ELR (cell line): ENCODE data around the gene AGAP1.

Experiments used
- DNase-seq: peaks from one replicate; pipeline ENCODE4 v3.0.0-alpha.2; 2015; ENCODE audit warnings: low read depth

AGAP1 gene

GRCh38 chr2:236171181-236171679, 677.4 kb downstream of the AGAP1 start:
- DNase-seq: no peak

GRCh38 chr2:236171680-236172254, 677.9 kb downstream of the AGAP1 start:
- no peak for DNase-seq

GRCh38 chr2:236172255-236173035, 678.6 kb downstream of the AGAP1 start:
- no peak for DNase-seq

GRCh38 chr2:236173036-236173728, 679.3 kb downstream of the AGAP1 start:
- DNase-seq: no peak

GRCh38 chr2:236173729-236174607, 680.1 kb downstream of the AGAP1 start:
- DNase-seq: no peak

- DNase-seq: peak; percentile 48
These were observed 681.8 kb downstream of the AGAP1 start for GRCh38 chr2:236175548-236176150.

- DNase-seq: peak; percentile 49
These were observed 682.6 kb downstream of the AGAP1 start for GRCh38 chr2:236176417-236176816.

GRCh38 chr2:236176951-236177350, 683.1 kb downstream of the AGAP1 start:
- DNase-seq: no peak

GRCh38 chr2:236177604-236177966, 683.7 kb downstream of the AGAP1 start:
- peak; percentile 25 for DNase-seq

- peak; percentile 72 for DNase-seq
These were observed 684.4 kb downstream of the AGAP1 start for GRCh38 chr2:236177967-236178889.

GRCh38 chr2:236178890-236179235, 685.0 kb downstream of the AGAP1 start:
- DNase-seq: peak; percentile 53

GRCh38 chr2:236179236-236180075, 685.6 kb downstream of the AGAP1 start:
- DNase-seq: peak; percentile 58

GRCh38 chr2:236180076-236180816, 686.4 kb downstream of the AGAP1 start:
- peak; percentile 75 for DNase-seq

- peak; percentile 86 for DNase-seq
These were observed 687.1 kb downstream of the AGAP1 start for GRCh38 chr2:236180831-236181453.
